GM18526 (cell line): ENCODE results near the gene CREM.

ENCODE experiments used
- POLR2A ChIP-seq: IDR thresholded peaks from 3 replicates; pipeline ENCODE4 v1.6.1; 2011; ENCODE audit not compliant: insufficient read length; ENCODE audit errors: extremely low read depth

Gene CREM

DNA sequence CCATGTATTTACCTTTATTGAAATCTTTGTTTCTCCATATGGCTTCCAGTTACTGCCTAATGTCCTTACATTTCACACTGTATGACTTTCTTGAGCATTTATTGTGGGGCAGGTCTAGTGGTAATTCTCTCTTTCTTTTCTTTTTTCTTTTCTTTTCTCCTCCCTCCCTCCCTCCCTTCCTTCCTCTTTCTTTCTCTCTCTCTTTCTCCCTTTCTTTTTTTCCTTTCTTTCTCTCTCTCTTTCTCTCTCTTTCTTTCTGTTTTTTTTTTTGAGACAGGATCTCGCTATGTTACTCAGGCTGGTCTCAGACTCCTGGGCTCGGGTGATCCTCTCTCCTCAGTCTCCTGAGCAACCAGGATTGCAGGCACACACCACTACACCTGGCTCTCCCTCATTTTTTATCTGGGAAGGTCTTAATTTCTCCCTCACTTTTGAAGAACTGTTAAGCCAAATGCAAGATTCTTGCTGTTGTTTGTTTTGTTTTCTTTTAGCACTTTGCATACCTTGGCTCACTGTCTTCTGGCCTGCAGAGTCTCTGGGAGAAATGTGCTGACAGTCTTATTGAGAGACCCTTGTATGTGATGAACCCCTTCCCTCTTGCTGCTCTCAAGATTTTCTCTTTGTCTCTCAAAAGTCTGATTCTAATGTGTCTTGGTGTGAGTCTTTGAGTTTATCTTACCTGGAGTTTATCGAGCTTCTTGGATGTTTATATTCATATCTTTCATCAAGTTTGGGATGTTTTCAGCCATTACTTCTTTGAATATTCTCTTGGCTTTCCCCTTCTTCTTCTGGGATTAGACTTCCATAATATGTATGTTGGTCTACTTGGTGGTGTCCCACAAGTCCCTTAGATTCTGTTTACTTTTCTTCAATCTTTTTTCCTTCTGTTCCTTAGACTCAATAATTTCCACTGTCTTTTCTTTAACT lies 130.7 kb downstream of the CREM start:
- TF ChIP-seq POLR2A, result no peak

- TF ChIP-seq POLR2A, result no peak
Observed at GRCh38 chr10:35259769-35260397, 133.2 kb downstream of the CREM start.

DNA sequence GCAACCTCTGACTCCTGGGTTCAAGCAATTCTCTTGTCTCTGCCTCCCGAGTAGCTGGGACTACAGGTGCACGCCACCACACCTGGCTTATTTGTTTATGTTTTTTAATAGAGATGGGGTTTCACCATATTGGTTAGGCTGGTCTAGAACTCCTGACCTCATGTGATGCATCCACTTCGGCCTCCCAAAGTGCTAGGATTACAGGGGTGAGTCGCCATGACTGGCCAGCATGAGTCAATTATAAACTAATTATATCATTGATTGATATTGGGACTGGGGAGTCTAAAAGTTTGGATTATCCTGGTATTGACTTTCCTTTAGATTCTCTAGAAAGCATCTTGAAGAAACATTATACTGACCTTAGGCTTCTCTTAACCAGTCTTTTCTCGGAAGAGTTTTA lies 135.8 kb downstream of the CREM start:
- no peak for TF ChIP-seq POLR2A
